GM19438 (cell line): ENCODE data around the gene SNCB.

Experiments used
- ATAC-seq: cut with Tn5 transposase; IDR thresholded peaks from one replicate; pipeline ENCODE4 v1.9.1; 2021; ENCODE audit warnings: low read depth; ENCODE audit not compliant: unreplicated experiment

The SNCB gene

DNA sequence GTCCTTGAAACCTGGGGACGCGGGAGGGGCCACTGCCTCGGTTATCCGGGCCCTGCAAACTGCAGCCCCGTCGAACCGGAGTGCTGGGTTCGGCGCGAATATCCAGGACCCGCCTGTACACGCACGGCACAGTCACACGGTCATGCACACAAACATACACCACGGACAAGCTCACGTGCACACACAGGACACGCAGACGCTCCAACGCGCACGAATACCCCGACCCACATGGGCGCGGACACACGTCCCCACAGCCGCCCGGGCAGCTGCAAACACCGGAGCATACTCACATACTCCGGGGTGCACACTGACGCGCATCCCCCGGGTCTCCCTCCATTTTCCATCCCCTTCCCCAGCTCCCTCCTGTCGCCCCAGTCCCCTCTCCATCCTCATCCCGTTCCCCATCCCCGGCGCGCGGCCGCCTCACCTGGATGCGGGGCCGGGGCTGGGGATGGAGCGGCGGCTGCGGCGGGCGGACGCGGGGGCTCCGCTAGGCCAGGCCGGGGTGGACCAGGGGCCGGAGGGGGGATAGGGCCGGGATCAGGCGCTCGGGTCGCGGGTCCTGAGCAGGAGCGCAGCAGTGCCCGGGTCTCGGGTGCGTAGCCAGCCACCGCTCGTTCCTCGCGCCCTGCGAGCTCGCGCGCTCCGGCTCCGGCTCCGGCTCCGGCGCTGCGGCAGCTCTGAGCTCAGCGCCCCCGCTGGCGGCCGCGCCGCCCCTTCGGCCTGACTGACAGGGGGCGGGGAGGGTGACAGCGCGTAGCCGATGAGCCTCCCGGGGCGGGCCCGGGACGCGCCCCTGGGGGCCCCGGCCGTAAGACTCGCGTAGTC lies at the start of gene SNCB, which contains the start of gene EIF4E1B:
SNCB (minus strand) TSS at position 682 of the 828 bp plus-strand sequence. CDS start 880 bp downstream, outside the sequence.
EIF4E1B (plus strand) TSS at position 823 of the 828 bp plus-strand sequence. CDS start 12,113 bp downstream, outside the sequence.
- peak; percentile 74 for ATAC-seq

DNA sequence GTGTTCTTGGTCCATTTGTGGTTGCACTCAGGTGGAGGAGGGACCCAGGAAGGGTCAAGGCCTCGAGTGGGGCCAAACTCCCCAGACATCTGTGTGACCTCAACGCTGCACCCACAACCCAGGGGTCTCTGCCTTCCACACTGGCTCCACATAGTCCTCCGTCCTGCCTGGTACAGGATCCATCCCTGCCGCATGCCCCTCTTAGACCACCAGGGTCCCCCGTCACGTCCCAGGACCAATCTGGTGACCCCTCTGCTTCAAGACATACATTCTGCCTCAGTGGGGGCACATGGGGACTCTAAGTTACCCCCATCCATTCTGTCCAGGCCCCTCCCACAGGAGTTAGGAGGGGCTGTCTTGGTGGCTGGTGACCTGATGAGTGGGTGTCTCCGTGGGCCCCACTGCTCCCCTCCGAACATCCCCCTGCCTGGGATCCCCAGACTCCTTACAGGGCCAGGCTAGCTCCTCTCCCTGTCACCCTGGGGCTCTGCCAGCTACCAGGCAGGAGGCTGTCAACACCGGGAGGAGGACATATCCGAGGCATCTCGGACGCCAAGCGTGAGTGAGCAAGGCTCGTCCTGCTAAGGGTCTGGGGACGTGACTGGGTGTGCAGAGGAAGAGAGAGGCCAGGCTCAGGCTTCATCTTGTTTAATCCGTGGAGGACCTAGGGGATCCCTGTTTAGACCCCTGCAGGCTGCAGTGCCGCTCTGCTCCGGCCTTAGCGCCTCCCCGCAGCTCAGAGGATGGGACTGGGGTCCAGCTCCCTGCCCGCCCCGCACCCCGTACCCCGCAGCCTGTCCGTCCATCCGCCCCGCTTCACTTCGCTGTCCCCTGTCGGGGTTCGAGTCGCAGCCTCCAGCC lies 49.3 kb upstream of the SNCB start:
- no peak for ATAC-seq

DNA sequence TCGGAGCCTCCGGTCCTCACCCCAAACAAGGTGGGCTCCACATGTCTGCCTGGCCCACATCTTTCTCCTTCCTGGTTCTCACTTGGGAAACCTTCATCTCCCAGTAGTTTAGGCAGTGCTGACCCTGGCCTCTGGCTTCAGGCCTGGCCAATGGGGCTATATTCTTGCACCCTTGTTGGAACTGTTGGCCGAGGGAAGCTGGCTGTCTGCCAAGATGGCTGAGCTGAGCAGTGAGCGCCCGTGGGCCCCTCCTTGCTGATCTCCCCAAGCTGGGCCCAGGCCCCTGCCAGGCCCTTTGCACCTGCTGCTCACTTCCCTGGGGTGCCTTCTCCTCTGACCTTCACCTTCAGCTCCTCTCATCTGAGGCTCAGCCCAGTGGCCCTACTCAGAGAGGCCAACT lies 48.2 kb upstream of the SNCB start:
- no peak for ATAC-seq

DNA sequence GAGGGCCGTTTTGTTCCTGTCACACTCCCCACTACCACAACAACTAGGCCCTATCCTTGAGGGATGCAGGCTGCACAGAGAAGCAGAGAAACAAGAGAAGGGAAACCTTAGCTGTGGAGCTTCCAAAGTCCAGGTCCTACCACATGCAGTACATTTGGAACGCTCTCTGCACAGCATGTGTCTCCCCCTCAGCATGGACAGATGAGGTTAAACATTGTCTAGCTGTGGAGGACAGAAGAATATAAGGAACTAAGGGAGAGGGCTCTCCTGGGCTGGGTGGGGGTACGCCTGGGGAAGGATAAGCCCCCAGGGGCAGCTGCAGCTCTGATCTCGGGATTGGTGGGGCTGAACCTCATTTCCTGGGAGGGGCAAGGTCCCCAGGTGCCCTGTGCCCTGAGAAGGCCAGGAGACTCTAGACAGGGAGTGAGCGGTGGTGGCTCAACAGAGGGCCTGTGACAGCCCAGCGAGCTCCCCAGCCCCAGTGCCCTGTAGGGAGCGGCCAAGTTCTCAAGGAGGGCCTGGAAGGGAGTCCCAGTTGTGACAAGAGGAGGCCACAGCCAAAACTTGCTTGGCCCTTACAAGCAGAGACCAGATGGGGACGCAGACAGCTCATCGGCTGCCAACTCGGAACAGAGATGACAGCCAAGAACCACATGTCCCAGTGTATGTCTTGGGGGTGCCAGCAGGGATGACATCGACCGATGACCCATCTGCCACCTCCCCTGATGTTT lies 47.0 kb upstream of the SNCB start:
- no peak for ATAC-seq

DNA sequence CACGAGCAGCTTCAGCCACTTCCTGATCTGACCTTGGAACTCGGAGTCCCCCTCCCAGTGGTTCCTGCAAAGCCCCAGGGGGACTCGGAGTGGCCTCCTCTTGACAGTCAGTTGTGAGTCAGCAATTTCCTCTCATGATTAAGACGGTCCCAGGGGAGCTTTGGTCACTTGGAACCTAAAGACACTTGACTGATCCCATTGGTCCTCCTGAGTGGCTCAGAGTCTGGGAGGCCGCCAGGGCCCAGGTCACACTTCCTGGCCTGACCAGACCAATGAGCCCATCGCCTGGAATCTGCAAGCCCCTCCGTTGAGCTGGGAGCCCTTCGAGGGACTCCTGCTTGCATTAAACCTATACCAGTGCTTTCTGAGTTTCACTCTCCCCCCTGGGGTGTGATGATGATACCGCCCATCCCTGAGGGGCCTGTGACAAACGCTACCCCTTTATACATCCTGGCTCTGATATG lies 46.1 kb upstream of the SNCB start:
- peak; percentile 81 for ATAC-seq

DNA sequence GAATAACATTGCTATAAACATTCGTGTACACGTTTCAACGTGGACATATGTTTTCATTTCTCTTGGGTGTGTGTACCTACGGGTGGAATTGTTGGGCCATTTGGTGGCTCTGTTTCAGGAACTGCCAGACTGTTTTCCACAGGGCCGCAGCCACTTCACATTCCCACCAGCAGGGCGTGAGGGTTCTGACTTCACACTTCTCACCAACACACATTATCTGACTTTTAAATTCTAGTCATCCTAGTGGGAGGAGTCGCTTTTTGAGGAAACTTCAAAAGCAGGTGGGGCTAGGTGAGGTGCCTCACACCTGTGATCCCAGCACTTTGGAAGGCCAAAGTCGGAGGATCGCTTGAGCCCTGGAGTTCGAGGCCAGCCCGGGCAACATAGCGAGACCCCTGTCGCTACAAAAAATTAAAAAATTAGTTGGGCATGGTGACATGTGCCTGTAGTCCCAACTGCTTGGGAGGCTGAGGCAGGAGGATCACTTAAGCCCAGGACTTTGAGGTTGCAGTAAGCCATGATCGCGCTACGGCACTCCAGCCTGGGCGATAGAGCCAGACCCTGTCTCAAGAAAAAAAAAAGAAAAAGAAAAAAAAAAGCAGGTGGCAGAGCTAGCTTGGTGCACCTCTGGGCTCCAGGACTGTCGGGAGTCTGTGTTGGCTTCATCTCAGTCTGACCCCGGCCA lies 45.5 kb upstream of the SNCB start:
- ATAC-seq = no peak

DNA sequence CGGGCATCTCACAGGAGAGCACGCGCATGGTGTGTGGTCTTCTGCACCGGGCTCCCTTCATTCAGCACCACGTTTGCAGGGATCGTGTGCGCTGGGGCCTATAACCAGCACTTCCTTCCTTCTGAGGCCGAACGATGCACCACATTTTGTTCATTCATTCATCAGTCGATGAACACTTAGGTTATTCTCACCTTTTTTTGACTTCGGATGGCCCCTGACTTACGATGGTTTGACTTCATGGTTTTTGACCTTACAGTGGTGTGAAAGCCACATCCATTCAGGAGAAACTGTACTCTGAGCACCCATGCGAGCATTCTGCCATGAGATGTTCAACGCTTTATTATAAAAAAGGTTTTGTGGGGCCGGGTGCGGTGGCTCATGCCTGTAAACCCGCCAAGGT lies 44.5 kb upstream of the SNCB start:
- no peak for ATAC-seq

DNA sequence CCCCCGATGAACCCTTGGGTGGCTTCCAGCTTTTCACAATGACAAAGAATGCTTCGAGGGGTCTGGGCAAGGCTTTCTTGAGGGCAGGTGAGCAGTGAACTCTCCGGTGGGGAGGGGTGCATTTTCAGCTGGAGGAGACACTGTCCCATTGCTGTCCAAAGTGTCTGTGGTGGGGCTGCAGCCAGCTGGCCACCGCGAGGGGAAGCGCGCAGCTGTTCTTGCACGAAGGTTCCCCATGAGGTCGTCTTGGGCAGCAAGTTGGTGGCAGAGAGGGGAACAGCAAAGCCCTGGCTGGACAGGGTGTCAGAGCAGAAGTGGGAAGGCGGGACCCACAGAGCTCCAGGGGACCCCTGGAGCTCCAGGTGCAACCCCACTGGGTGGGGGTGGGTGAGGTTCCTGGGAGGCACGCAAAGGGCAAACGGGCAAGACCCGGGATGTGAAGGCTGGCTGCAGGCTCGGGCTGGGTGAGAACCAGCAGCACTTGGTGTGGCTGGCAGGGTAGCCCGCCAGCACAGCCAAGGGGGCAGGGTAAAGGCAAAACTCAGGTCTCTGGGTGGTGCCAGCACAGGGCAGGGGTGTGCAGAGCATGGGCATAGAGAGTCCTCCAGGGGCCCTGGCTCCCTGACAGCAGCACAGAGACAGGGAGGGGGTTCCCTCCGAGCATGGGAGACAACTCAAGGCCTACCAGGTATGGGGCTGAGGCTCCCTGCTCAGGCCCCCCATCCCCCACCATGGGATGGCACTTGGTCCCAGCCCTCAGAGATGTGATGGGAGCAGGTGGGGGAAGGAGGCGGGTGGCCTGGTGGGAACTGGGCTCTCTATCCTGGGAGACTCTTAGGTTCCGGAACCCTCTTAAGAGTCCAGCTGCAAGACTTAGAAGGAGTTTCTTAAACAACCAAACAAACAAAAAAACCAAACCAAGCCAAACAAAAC lies 43.6 kb upstream of the SNCB start:
- no peak for ATAC-seq

DNA sequence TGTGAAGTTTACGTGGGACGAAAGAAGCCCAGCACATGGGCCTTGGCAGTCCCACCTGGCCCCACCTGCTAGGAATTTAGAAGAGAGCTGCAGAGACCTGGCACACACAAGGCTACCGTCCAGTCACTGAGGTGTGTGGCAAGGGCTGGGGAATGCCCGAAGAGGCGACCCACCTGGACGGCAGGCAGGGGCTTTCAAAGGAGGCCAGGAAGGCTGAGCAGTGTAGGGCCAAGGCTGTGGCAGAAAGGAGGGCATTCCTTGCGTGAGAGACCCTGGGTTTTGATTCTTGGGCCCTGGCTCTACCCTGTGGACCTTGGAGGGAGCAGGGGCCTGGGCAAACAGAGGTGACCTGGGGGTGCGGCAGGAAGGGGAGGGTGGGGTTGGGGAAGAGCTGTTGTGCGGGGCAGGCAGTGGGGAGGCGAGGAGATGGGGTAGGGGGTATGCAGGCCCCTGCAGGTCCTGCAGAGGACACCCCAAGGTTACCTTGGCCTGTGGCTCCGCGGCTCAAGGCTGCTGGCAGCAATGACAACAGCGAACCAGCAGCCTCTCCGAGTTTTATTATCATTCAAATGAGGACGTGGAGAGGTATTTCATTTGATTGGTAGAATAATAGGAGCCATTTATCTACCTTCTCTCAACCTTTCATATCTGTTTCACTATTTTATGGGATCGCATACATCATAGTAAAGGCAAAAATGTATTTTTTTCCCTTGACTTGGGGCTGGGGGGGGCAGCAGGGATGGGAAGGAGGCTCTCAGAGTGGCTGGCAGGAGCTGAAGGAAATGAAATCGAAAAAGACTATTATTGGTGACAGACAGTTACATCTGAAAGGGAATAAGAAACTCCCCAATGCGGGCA lies 41.8 kb upstream of the SNCB start:
- no peak for ATAC-seq

DNA sequence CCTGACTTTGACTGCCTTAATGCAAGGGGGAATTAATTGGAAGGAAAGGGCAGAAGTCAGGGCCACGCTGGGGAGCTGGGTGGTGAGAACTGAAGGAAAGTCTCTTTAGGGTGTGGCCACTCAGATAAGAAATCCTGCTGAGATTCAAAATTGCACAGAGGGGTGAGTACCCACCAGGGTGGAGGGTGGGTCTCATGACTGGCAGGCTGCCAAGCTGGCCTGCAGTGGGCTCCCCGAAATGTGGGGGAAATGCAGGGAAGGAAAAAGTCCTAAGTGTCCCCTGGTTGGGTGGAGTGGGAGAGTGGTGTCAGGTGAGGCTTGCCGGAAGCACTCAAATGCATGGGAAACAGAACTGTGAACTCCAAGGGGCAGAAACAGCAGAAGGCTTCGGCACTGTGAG lies 41.1 kb upstream of the SNCB start:
- no peak for ATAC-seq

DNA sequence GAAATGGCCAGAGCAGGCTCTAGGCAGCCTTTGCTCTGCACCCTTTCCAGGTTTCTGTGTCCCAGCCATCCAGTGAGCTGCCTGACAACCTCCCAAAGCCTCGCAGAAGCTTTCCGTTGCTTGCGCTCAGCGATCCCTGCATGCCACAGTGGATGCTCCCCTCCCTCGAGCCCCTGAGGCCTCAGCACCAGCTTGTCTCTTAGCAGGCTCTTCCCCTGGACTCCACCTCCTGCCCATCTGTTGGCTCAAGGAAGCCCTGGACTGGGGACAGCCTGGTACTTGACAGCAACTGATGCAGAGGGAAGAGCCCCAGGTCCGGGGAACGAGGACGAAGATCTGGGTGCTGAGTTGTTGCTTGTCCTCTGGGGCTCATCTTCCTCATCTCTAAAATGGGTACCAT lies 40.1 kb upstream of the SNCB start:
- ATAC-seq = no peak

DNA sequence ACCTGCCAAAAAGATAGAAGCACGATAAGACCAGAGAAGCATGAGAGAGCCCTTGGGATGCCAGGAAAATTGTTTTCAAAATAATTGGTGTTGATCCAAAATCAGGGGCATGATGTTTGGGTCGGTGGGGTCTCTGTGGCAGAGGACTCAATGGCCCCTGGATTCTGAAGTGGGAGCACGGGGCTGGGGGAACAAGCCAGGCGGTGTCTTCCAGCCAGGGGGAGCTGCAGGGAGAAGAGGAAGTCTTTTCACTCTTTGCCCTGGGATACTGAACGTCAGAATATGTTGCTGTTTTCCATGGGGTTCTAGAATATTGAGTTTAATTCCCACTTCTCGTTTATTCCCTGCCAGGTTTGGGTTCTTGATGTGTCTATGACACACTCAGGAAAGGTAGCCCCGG lies 37.3 kb upstream of the SNCB start:
- no peak for ATAC-seq

DNA sequence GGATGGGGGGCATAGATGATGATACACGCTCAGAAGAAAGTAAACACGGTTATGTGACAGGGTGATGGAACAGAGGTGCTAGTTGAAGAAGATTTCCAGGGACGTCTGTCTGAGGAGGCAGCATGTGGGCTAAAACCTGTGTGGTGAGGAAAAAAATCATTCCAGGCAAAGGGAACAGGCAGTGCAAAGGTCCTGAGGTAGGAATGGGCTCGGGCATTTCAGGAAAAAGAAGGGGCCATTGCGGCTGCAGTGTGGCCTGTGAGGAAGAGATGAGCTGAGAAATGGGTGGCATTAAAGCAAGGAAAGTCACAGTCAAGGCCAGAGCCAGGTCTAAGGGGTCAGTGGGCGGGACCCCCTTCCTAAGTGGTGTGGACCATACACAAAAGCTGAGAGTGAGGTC lies 35.2 kb upstream of the SNCB start:
- ATAC-seq = no peak

DNA sequence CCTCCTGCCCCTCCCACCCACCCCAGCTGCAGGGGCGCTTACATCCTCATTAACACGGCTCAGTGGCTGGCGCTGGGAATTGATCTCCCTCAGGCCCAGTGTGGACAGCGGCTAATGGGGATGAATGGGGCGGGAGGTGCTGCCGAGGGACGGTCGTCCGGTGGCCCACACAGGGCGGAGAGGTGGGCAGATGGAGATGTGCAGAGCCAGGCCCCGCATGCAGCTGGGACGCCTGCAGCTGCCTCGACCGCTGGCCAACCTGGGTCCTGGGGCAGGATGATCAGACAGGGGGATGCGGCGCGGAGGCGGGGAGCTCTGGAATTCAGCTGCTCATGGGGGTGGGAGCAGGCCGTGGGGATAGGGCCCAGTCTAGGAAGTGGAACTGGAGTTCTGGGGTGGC lies 34.6 kb upstream of the SNCB start:
- no peak for ATAC-seq

DNA sequence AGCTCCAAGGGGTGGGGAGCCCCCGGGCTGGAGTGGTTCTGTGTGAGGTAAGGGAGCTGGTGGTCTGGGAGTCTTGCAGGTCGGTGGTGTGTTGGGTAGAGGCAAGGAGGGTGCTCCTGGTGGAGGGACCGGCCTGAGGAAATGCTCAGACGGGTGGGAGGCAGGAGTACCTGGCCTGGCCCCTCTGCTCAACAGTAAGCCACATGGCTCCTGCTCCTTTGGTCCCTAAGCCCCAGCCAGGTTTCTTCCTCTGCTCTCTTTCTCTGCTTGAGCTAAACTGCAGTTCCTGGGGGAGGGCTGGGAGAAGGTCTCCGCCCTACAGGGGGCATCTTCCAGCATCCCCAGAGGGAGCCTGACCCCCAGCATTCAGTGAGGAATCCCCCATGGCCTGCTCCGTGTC lies 34.1 kb upstream of the SNCB start:
- ATAC-seq = no peak

DNA sequence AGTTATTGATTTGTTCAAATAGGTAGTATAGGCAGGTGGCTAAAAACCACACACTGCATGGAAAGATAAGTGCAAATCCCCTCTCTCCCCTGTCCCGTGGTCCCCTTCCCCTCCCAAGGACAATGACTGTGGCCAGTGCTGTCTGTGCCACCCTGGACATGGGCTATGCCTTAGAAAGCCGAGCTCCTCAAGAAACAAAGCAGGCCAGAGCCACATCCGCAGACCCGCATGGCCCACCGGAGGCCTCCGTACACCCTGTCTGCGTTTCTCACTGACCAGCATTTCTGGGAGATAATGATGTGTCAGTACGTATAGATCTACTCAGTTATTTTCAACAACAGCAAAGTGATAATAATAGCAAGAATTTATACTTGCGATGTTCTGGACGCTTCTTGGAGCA lies 33.2 kb upstream of the SNCB start:
- ATAC-seq = no peak

DNA sequence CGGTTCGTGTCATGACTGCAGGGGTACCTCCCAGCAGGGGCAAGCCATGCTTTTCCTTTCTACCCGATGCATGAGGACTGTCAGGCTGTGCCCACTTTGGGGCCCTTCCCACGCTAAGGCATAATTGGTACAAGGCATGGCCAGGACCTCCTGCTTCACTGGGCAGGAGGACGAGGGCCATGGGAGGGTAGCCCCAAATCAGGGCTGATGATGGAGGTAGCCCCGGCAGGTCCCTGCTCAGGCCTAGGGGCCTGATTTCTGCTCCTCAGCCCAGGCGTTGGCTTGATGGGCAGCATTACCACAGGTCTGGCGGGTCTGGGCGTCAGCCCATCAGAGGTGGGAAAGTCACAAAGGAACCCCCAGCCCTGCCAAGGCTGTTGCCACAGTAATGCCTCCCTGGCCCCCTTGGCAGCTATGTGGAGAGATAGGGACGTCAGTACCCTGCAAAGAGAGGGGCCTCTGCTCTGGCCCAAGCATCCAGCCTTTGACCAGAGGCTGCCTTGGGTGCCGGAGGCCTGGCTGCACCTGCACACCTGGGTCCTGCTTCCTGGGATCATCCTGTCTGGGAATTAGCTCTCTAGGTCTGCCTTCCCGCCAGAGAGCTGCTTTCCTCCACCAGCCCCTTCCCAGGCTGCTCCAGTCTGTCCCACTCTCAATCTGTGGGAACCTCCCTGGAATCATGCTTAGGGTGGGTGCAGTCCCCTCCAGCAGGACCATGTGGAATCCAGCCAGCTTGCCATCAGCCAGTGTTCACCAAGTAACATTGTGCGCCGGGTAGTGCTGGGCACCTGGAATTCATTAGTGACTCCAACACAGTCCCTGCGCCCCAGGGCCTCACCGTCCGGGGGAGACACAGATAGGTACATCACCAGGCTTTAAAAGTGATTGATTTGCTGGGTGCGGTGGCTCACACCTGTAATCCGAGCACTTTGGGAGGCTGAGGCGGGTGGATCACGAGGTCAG lies 32.3 kb upstream of the SNCB start:
- no peak for ATAC-seq
